ENCODE measurements around the gene SKA1.

The SKA1 gene

DNA sequence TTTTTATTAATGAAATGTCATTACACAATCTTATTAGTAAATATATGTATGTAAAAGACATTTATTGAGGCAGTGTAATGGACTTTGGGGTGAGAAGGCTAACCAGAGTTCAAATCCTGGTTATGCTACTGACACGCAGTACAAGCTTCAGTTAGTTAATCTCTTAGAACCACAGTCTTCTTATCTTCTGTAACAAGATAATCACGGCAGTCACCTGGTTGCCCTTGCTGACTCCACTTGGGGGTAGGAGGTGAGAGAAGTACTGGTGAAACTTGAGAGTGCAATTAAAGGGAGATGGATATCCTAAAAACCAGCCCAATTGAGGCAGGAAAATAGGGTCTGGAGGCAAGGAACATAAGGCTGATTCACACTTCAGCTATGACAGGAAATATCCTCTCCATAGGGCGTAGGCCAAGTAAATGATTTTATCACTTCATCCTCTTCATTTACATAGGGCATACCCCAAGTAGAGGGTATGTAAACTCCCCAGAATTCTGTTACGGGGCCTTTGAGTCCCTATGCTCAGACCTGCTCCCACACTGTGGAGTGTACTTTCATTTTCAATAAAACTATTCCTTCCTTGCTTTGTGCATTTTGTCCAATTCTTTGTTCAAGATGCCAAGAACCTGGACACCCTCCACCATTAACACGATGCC, 21.3 kb downstream of the SKA1 start:
- TF ChIP-seq POLR2AphosphoS5 (IDR thresholded peaks at IDR 0.05; ENCODE audit: low read depth): no peak
- TF ChIP-seq, protein P1, sequence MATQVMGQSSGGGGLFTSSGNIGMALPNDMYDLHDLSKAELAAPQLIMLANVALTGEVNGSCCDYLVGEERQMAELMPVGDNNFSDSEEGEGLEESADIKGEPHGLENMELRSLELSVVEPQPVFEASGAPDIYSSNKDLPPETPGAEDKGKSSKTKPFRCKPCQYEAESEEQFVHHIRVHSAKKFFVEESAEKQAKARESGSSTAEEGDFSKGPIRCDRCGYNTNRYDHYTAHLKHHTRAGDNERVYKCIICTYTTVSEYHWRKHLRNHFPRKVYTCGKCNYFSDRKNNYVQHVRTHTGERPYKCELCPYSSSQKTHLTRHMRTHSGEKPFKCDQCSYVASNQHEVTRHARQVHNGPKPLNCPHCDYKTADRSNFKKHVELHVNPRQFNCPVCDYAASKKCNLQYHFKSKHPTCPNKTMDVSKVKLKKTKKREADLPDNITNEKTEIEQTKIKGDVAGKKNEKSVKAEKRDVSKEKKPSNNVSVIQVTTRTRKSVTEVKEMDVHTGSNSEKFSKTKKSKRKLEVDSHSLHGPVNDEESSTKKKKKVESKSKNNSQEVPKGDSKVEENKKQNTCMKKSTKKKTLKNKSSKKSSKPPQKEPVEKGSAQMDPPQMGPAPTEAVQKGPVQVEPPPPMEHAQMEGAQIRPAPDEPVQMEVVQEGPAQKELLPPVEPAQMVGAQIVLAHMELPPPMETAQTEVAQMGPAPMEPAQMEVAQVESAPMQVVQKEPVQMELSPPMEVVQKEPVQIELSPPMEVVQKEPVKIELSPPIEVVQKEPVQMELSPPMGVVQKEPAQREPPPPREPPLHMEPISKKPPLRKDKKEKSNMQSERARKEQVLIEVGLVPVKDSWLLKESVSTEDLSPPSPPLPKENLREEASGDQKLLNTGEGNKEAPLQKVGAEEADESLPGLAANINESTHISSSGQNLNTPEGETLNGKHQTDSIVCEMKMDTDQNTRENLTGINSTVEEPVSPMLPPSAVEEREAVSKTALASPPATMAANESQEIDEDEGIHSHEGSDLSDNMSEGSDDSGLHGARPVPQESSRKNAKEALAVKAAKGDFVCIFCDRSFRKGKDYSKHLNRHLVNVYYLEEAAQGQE (IDR thresholded peaks at IDR 0.05; ENCODE audit: insufficient replicate concordance, low read depth): no peak
- TF ChIP-seq SPI1 (IDR thresholded peaks at IDR 0.05; ENCODE audit: borderline replicate concordance, low read depth): no peak
- TF ChIP-seq, protein P2, sequence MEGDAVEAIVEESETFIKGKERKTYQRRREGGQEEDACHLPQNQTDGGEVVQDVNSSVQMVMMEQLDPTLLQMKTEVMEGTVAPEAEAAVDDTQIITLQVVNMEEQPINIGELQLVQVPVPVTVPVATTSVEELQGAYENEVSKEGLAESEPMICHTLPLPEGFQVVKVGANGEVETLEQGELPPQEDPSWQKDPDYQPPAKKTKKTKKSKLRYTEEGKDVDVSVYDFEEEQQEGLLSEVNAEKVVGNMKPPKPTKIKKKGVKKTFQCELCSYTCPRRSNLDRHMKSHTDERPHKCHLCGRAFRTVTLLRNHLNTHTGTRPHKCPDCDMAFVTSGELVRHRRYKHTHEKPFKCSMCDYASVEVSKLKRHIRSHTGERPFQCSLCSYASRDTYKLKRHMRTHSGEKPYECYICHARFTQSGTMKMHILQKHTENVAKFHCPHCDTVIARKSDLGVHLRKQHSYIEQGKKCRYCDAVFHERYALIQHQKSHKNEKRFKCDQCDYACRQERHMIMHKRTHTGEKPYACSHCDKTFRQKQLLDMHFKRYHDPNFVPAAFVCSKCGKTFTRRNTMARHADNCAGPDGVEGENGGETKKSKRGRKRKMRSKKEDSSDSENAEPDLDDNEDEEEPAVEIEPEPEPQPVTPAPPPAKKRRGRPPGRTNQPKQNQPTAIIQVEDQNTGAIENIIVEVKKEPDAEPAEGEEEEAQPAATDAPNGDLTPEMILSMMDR (IDR thresholded peaks at IDR 0.05; ENCODE audit: insufficient read depth, low read length): no peak
- no peak for TF ChIP-seq GABPA (IDR thresholded peaks at IDR 0.05; ENCODE audit: low read depth)
- Histone ChIP-seq H3K27ac (replicated peaks) (no peak overlapping the region), H3K4me3 (replicated peaks; ENCODE audit: insufficient read depth, low read length) (no peak overlapping the region), H3K27me3 (ENCODE audit: insufficient read depth, poor library complexity, severe bottlenecking) (no peaks in the 10 kb centered on the region)
- DNase-seq (ENCODE audit: low read depth in 1 of 2, low spot score in 1 of 2): no peak

DNA sequence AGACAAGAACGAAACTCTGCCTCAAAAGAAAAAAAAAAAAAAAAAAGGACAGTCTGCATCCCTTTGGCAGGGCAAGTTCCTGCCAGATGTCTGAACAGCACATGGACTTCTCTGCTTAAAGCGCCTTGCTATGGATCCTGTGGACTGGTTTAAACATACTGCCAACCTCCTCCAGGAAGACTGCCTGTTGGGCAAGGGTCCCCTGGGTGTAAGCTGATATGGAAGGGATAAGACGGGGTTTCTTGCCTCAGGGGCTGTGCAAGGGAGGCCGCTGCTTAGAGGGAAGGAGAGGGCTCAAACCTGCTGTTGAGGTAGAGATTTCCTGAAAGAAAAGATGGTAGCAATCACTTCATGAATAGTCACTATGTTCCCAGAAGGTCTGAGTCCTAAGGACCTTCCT, 22.2 kb downstream of the SKA1 start:
- TF ChIP-seq GABPA (IDR thresholded peaks at IDR 0.05; ENCODE audit: low read depth) (no peak), POLR2AphosphoS5 (IDR thresholded peaks at IDR 0.05; ENCODE audit: low read depth) (no peak), SPI1 (IDR thresholded peaks at IDR 0.05; ENCODE audit: borderline replicate concordance, low read depth) (no peak)
- TF ChIP-seq, protein P2 (IDR thresholded peaks at IDR 0.05; ENCODE audit: insufficient read depth, low read length): no peak
- TF ChIP-seq, protein P1 (IDR thresholded peaks at IDR 0.05; ENCODE audit: insufficient replicate concordance, low read depth): no peak
- no peak for DNase-seq (ENCODE audit: low read depth in 1 of 2, low spot score in 1 of 2)
- Histone ChIP-seq H3K27me3 (ENCODE audit: insufficient read depth, poor library complexity, severe bottlenecking) (peaks cover 4% of the 10 kb centered on the region), H3K27ac (replicated peaks) (no peak overlapping the region), H3K4me3 (replicated peaks; ENCODE audit: insufficient read depth, low read length) (no peak overlapping the region)

DNA sequence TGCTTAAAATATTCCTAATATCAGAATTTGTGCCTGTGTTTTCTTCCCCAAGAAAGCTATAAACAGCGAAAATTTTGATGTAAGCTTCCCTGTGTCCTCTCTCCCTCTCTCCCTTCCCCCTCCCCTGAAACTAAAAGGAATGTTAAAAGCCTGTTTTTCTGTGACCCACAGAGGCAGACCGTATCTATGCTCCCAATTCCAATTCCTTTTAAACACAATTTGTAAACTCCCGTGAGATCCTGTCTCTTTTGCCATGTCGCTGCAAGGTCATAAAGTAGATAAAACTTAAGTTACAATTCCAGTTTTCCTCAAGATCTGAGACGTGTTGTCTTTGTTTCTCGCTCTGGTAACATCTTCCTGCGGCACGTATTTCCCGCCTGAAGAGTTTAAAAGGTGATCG, 23.3 kb downstream of the SKA1 start:
- no peak for TF ChIP-seq GABPA (IDR thresholded peaks at IDR 0.05; ENCODE audit: low read depth)
- no peak for TF ChIP-seq POLR2AphosphoS5 (IDR thresholded peaks at IDR 0.05; ENCODE audit: low read depth)
- TF ChIP-seq, protein P1 (IDR thresholded peaks at IDR 0.05; ENCODE audit: insufficient replicate concordance, low read depth): no peak
- TF ChIP-seq SPI1 (IDR thresholded peaks at IDR 0.05; ENCODE audit: borderline replicate concordance, low read depth): no peak
- TF ChIP-seq, protein P2 (IDR thresholded peaks at IDR 0.05; ENCODE audit: insufficient read depth, low read length): no peak
- H3K27ac ChIP-seq (replicated peaks): no peak overlapping the region
- DNase-seq (ENCODE audit: low read depth in 1 of 2, low spot score in 1 of 2): no peak
- no peak overlapping the region for H3K4me3 ChIP-seq (replicated peaks; ENCODE audit: insufficient read depth, low read length)
- H3K27me3 ChIP-seq (ENCODE audit: insufficient read depth, poor library complexity, severe bottlenecking): peaks cover 15% of the 10 kb centered on the region

Measured in HL-60 (cell line).